ENCODE data around the gene ERC2.

ERC2 gene

DNA sequence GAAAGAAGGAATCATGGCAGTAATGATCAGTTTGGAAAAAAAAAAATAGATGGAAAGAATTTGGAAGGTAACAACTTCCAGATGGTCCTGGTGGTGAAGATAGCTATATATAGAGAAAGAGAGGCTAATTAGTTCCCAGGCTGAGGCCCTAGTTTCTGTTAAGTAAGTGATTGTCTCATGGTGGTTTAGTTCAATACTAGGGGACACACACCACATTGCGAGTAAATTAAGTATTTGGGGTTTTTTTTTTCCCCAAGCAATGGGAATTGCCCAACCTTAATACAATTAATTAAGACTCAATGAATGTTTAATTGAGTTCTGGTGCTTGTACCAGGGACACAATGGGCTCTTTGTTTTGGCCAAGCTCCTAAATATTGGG is 837.4 kb downstream of the ERC2 start:
- H4K20me1 ChIP-seq (ENCODE audit: insufficient read depth, low read length, poor library complexity, severe bottlenecking), result no peaks in the 10 kb centered on the region
- no peak overlapping the region for H3K4me3 ChIP-seq (ENCODE audit: low read length, poor library complexity, severe bottlenecking)
- H3K9me3 ChIP-seq (ENCODE audit: insufficient read depth, low read depth, low read length), result no peaks in the 10 kb centered on the region
- no peaks in the 10 kb centered on the region for H3K27me3 ChIP-seq (ENCODE audit: insufficient read depth, low read length, poor library complexity, severe bottlenecking)
- TF ChIP-seq, protein P1, sequence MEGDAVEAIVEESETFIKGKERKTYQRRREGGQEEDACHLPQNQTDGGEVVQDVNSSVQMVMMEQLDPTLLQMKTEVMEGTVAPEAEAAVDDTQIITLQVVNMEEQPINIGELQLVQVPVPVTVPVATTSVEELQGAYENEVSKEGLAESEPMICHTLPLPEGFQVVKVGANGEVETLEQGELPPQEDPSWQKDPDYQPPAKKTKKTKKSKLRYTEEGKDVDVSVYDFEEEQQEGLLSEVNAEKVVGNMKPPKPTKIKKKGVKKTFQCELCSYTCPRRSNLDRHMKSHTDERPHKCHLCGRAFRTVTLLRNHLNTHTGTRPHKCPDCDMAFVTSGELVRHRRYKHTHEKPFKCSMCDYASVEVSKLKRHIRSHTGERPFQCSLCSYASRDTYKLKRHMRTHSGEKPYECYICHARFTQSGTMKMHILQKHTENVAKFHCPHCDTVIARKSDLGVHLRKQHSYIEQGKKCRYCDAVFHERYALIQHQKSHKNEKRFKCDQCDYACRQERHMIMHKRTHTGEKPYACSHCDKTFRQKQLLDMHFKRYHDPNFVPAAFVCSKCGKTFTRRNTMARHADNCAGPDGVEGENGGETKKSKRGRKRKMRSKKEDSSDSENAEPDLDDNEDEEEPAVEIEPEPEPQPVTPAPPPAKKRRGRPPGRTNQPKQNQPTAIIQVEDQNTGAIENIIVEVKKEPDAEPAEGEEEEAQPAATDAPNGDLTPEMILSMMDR (conservative IDR thresholded peaks at IDR 0.05; ENCODE audit: low read length), result no peak
- no peak for TF ChIP-seq EZH2phosphoT487 (IDR thresholded peaks at IDR 0.05; ENCODE audit: borderline replicate concordance)
- no peaks in the 10 kb centered on the region for H3K9me2 ChIP-seq (replicated peaks; ENCODE audit: low read depth, low read length)
- H2AFZ ChIP-seq (ENCODE audit: low read length), result no peak overlapping the region
- no peaks in the 10 kb centered on the region for H3K36me3 ChIP-seq (ENCODE audit: insufficient read depth, low read length)
- no peak overlapping the region for H3K9ac ChIP-seq (ENCODE audit: low read depth, low read length, poor library complexity, severe bottlenecking)
- peaks cover 20% of the 10 kb centered on the region for H3K4me1 ChIP-seq (ENCODE audit: insufficient read depth, low read length, poor library complexity, severe bottlenecking)
- H3F3A ChIP-seq (ENCODE audit: low read depth), result no peaks in the 10 kb centered on the region
- H3K79me2 ChIP-seq (ENCODE audit: insufficient read depth, low read length), result no peaks in the 10 kb centered on the region
- H3K4me2 ChIP-seq (ENCODE audit: low read depth, low read length, poor library complexity, severe bottlenecking), result no peak overlapping the region

DNA sequence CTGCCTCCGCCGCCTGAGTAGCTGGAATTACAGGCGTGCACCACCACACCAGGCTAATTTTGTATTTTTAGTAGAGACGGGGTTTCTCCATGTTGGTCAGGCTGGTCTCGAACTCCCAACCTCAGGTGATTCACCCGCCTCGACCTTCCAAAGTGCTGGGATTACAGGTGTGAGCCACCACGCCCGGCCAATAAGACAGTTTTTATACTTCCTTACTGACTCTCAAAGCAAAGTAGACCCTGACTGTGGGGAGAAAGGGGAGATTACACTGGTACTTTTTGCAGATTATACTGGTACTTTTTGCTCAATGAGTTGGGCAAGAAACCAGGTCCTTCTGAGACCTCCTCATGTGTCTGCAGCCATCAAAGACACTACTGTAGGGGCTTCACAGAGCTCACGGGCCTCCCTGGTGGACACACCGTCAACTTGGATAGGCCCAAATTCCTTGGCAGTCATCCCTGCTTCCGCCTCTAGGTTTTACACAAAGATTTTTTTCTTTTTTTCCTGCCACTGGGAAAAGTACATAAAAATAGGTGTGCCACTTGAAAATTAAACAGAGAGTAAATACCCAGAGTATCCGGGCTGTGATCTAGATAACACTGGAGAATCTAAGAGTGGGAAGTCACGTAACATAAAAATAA is 837.9 kb downstream of the ERC2 start:
- no peak overlapping the region for H2AFZ ChIP-seq (ENCODE audit: low read length)
- no peaks in the 10 kb centered on the region for H3K79me2 ChIP-seq (ENCODE audit: insufficient read depth, low read length)
- no peak overlapping the region for H3K4me2 ChIP-seq (ENCODE audit: low read depth, low read length, poor library complexity, severe bottlenecking)
- H3K27me3 ChIP-seq (ENCODE audit: insufficient read depth, low read length, poor library complexity, severe bottlenecking), result no peaks in the 10 kb centered on the region
- H3K4me1 ChIP-seq (ENCODE audit: insufficient read depth, low read length, poor library complexity, severe bottlenecking), result peaks cover 23% of the 10 kb centered on the region
- H3K9me3 ChIP-seq (ENCODE audit: insufficient read depth, low read depth, low read length), result no peaks in the 10 kb centered on the region
- no peaks in the 10 kb centered on the region for H3K9me2 ChIP-seq (replicated peaks; ENCODE audit: low read depth, low read length)
- H3K9ac ChIP-seq (ENCODE audit: low read depth, low read length, poor library complexity, severe bottlenecking), result no peak overlapping the region
- no peaks in the 10 kb centered on the region for H3K36me3 ChIP-seq (ENCODE audit: insufficient read depth, low read length)
- TF ChIP-seq EZH2phosphoT487 (IDR thresholded peaks at IDR 0.05; ENCODE audit: borderline replicate concordance), result no peak
- TF ChIP-seq, protein P1 (conservative IDR thresholded peaks at IDR 0.05; ENCODE audit: low read length), result no peak
- H3K4me3 ChIP-seq (ENCODE audit: low read length, poor library complexity, severe bottlenecking), result no peak overlapping the region
- no peaks in the 10 kb centered on the region for H3F3A ChIP-seq (ENCODE audit: low read depth)
- no peaks in the 10 kb centered on the region for H4K20me1 ChIP-seq (ENCODE audit: insufficient read depth, low read length, poor library complexity, severe bottlenecking)

DNA sequence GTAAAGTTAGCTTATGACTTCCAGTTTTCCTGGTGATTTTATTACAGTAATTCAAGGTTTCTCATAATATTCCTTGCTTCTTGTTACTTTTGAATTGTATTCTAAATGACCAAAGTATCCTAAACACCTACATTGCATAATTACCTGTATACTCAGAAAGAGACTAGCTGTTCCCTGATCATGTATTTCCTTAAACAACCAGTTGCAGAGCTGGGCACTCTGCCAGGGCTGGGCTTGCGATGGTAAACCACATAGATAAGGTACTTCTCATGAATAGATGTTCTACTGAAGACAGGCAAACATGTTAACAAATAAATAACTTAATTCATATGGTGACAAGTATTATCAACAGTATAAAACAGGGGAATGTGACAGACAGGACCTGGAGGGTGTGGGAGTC is 838.8 kb downstream of the ERC2 start:
- H3K4me1 ChIP-seq (ENCODE audit: insufficient read depth, low read length, poor library complexity, severe bottlenecking), result peaks cover 23% of the 10 kb centered on the region
- no peaks in the 10 kb centered on the region for H3K9me2 ChIP-seq (replicated peaks; ENCODE audit: low read depth, low read length)
- no peak overlapping the region for H3K9ac ChIP-seq (ENCODE audit: low read depth, low read length, poor library complexity, severe bottlenecking)
- no peaks in the 10 kb centered on the region for H4K20me1 ChIP-seq (ENCODE audit: insufficient read depth, low read length, poor library complexity, severe bottlenecking)
- H3K4me2 ChIP-seq (ENCODE audit: low read depth, low read length, poor library complexity, severe bottlenecking), result no peak overlapping the region
- TF ChIP-seq, protein P1 (conservative IDR thresholded peaks at IDR 0.05; ENCODE audit: low read length), result no peak
- TF ChIP-seq EZH2phosphoT487 (IDR thresholded peaks at IDR 0.05; ENCODE audit: borderline replicate concordance), result no peak
- no peaks in the 10 kb centered on the region for H3K79me2 ChIP-seq (ENCODE audit: insufficient read depth, low read length)
- H3K4me3 ChIP-seq (ENCODE audit: low read length, poor library complexity, severe bottlenecking), result no peak overlapping the region
- no peaks in the 10 kb centered on the region for H3K36me3 ChIP-seq (ENCODE audit: insufficient read depth, low read length)
- H3K9me3 ChIP-seq (ENCODE audit: insufficient read depth, low read depth, low read length), result no peaks in the 10 kb centered on the region
- H2AFZ ChIP-seq (ENCODE audit: low read length), result no peak overlapping the region
- H3K27me3 ChIP-seq (ENCODE audit: insufficient read depth, low read length, poor library complexity, severe bottlenecking), result no peaks in the 10 kb centered on the region
- no peaks in the 10 kb centered on the region for H3F3A ChIP-seq (ENCODE audit: low read depth)
